ENCODE data around the gene MCF2L.

The MCF2L gene

GRCh38 chr13:113083402-113084061 is 114.5 kb downstream of the MCF2L start:
- DNase-seq (ENCODE audit: low read depth) = no peak

DNA sequence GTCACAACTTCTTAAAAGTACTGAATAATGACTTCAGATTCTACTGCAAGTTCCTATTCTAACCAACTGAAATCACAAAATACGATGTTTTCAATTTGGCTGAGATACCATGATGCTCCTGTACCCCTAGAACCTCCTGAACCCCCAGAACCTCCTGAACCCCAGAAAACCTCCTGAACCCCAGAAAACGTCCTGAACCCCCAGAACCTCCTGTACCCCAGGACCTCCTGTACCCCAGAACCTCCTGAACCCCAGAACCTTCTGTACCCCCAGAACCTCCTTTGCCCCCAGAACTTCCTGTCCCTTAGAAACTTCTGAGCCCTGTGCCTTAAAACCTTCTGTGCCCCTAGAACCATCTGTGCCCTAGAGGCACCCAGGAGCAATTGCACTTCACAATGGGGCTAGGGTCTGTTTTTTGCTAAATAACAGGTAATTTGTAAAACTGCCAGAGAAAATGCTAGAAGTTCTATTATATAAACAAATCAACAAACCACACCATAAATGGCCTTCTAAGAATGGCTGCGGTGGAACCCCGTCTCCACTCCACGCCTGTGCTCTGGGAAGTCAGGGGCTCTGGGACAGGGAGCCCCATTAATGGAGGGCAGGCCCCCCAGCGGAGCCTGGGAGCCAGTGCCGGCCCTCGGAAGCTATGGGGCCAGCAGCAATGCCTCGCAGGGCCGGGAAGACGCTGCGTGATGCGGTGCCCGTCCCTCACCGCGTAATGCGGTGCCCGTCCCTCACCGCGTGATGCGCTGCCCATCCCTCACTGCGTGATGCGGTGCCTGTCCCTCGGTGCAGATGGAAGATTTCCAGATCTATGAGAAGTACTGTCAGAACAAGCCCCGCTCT is 115.3 kb downstream of the MCF2L start:
- no peak for DNase-seq (ENCODE audit: low read depth)

DNA sequence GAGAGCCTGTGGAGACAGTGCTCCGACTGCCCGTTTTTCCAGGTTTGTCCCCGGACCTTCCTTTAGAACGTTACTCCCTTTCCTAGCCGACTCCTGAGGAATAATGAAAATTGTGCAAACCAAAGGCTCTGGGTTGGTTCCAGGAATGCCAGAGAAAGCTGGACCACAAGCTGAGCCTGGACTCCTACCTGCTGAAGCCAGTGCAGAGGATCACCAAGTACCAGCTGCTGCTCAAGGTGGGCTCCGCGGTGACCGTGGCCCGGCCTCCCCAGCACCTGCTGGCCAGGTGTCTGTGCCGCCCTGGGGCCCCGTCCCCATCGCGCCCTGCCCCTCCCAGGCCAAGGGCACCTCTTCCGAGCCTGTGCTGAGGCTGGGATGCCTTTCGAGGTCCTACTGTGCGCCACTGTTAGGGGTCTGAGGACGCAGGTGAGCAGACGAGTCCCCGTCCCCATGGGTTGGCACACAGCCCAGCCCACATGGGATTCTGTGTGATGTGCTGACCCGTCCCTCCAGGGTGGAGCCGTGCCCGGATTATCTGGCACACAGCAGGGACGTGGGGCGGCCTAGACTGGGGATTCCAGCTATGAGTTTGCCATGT is 116.0 kb downstream of the MCF2L start:
- DNase-seq (ENCODE audit: low read depth) = no peak

GRCh38 chr13:113086031-113086750 is 117.2 kb downstream of the MCF2L start:
- no peak for DNase-seq (ENCODE audit: low read depth)

GRCh38 chr13:113086991-113087922 is 118.2 kb downstream of the MCF2L start:
- DNase-seq (ENCODE audit: low read depth) = no peak

- DNase-seq (ENCODE audit: low read depth) = no peak
Observed at GRCh38 chr13:113087923-113088690, 119.1 kb downstream of the MCF2L start.

GRCh38 chr13:113088691-113089020 is 119.6 kb downstream of the MCF2L start:
- DNase-seq (ENCODE audit: low read depth) = no peak

GRCh38 chr13:113089693-113090414 is 120.8 kb downstream of the MCF2L start:
- no peak for DNase-seq (ENCODE audit: low read depth)

GRCh38 chr13:113090415-113090770 is 121.4 kb downstream of the MCF2L start:
- no peak for DNase-seq (ENCODE audit: low read depth)

- no peak for DNase-seq (ENCODE audit: low read depth)
Observed at GRCh38 chr13:113090806-113091205, 121.8 kb downstream of the MCF2L start.

GRCh38 chr13:113091211-113091771 is 122.3 kb downstream of the MCF2L start:
- no peak for DNase-seq (ENCODE audit: low read depth)

DNA sequence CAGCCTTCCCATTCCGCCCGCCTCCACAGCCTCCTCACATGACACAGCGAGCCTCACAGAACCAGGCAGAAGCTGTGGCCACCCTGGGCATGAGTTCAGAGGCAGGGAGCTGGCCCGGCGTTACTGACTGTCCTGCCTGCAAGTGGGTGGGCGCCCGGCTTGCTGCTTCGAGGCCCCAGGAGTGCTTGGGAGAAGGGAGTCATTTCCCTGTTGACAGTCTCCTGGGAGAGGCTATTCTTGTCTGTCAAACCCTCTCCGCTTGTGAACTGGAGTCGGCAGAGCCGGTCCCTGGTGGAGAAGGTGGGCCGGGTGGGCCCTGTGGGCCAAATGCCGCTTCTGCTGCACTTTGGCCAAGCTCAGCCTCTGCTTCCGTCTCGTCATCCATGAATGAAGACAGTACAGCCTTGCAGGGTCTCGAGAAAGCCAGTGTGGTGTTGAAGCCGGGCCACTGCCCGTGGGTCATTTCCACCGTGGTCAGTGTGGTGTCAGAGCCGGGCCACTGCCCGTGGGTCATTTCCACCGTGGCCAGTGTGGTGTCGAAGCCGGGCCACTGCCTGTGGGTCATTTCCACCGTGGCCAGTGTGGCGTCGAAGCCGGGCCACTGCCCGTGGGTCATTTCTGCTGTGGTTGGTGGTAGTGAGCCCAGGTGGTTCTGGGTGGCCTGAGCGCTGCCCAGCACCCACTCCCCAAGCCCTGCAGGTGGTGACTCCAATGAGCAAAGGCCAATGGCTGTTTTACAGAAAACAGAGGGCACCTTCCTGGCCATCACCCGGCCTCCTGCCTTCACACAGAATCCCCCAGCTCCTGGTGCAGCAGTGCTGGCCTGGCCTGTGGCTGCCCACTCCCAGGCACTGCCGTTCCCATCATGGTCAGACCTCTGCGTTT is 123.1 kb downstream of the MCF2L start:
- no peak for DNase-seq (ENCODE audit: low read depth)

DNA sequence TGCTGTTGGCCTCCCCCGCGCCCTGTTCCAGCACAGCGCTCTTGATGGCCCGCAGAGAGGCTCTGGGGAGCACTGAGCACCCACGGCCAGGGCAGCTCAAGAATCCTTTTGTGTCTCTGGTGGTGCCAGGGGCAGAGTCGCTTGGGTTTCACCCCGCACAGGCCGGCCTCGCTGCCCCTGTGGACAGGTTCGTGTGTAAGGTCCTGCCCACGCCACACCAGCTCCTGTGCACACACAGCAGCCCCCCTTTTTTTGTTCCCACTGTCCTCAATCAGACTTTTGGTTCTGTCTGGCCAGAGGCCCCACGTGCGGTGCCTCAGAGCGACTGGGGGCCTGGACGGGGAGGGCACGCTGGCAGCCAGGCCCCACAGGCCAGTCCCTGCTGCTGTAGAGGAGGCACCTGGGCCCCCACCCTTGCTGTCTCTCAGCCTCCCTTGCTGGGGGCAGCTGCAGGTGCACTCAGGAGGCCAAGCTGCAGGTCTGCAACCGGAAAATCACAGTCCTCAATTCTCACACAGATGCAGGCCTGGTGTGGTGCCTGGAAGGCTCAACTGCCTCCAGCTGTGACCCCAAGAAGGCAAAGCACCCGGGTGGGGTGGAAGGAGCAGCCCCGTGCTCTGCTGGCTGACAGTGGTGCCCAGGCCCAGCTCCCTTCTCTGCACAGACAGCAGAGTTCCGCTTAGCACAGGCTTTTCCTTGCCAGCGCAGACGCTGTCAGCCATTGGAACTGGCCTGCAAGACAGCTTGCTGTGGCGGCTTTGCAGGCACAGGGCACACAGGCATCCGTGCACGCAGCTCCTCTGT is 124.0 kb downstream of the MCF2L start:
- no peak for DNase-seq (ENCODE audit: low read depth)

DNA sequence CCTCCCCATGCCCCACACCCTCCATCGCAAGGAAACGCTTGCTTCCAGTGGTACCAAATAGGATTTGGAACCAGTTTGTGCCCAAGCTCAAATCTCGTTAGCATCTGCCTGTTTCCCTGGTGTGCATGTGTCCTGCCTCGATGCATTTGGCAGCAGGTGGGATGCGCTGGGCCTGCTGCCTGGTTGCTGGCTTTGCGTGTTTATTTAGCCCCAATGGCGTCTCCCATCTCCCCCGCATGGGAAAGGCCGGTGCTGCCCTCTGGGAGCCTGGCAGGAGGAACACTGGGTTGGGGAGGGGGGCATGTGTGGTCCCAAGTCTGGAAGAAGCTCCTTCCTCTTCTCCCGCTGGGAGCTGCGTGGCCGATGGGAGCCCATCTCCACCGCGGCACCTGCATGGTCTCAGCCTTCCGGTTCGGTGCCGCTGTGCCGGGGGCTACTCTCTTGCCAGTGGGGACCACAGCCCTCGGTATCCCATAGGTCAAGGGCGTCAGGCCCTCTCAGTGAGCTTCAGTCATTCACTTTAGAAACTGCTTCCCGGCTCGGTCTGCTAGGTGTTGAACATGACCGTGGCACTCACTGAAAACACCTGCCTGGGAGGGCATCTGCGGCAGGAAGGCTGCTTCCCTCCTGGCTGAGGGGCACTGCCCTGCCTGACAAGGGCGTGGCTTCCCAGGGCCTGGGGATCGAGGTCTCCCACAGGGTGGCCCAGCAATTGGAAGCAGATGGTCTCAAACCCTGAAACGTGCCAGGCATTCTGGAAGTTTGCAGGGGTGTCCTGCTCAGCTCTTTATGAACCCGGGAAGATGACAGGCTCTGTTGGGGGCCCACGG is 124.8 kb downstream of the MCF2L start:
- DNase-seq (ENCODE audit: low read depth) = no peak

DNA sequence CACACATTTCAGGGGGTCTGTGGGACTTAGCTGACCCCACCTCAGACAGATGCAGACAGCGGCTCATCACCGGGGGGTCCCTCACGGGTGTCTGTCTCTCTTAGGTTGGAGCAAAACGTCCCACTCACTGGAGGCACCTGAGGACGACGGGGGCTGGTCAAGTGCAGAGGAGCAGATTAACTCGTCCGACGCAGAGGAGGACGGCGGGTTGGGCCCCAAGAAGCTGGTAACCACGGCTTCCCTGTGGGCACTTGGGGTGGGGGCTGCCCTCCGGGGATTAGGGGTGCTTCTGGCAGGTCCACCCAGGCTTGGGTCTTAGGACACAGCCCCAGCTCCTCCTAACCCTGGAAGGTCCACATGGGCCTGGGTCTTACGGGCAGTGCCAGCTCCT is 125.4 kb downstream of the MCF2L start:
- DNase-seq (ENCODE audit: low read depth) = no peak

DNA sequence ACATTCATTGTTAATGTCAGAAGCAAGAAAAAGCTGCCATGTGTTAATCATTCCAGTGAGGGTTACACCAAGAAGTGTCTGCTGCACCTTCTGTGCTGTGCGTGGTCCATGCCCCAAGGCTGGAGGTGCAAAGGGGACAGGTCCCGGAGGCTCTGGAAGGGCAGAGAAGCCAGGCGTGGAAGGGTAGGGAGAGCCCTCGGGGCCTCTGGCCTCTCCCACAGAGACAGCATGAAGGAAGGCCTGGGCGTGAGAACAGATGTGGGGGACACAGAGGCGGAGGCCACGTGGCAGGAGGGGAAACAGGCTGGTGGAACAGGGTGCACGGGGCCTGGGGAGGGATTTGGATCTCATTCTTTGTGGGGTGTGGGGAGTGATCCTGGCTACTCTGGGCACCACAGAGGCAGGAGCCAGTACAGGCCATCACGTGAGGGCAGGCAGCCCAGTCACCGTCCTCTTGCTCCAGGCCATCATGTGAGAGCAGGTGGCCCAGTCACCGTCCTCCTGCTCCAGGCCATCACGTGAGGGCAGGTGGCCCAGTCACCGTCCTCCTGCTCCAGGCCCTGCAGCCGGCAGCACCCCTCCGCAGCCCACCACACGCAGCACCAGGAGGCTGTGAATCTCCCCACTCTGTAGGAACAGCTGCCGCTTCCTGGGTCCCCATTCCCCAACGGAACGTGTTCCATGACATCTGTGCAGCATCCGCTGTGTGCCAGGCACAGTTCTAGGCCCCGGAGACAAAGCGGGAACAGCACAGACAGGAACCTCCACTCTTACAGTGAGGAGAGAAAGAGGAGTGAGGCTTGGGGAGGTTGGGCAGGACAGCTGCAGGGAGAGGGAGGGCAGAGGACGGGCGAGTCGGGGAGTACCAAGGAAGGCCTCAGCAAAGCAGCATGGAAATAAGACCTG is 126.4 kb downstream of the MCF2L start:
- DNase-seq (ENCODE audit: low read depth) = no peak
